Mesendoderm (in vitro differentiated cells): ENCODE results near the gene GNB1L.

Experiments
- DNase-seq: peaks from one replicate; pipeline ENCODE4 v3.0.0; 2013
- H2AK5ac ChIP-seq: 2 replicates; pipeline ENCODE4 v1.6.1; 2013; ENCODE audit warnings: low read length, inconsistent platforms
- H2BK120ac ChIP-seq: 2 replicates; pipeline ENCODE4 v1.6.1; 2013; ENCODE audit warnings: low read depth, mild to moderate bottlenecking, low read length, moderate library complexity, mixed read lengths
- H2BK15ac ChIP-seq: replicated peaks from 2 replicates; pipeline ENCODE4 v1.6.1; 2013; ENCODE audit warnings: low read depth, mild to moderate bottlenecking, moderate library complexity
- H2BK5ac ChIP-seq: 2 replicates; pipeline ENCODE4 v1.6.1; 2013; ENCODE audit warnings: low read length, inconsistent platforms
- H3K18ac ChIP-seq: 2 replicates; pipeline ENCODE4 v1.6.1; 2013; ENCODE audit warnings: mild to moderate bottlenecking, low read length, mixed read lengths
- H3K23ac ChIP-seq: one replicate; pipeline ENCODE4 v1.6.1; 2013; ENCODE audit warnings: low read length
- H3K27ac ChIP-seq: 2 replicates; pipeline ENCODE4 v1.5.1; 2013; ENCODE audit warnings: low read depth, mild to moderate bottlenecking, inconsistent platforms, low read length, moderate library complexity
- H3K27me3 ChIP-seq: 2 replicates; pipeline ENCODE4 v1.6.1; 2013; ENCODE audit warnings: low read length, control low read depth, mild to moderate bottlenecking, inconsistent platforms; ENCODE audit not compliant: insufficient read depth, poor library complexity
- H3K36me3 ChIP-seq: 2 replicates; pipeline ENCODE4 v1.6.1; 2013; ENCODE audit warnings: low read length, inconsistent platforms; ENCODE audit not compliant: control insufficient read depth, insufficient read depth
- H3K4ac ChIP-seq: one replicate; pipeline ENCODE4 v1.6.1; 2013; ENCODE audit warnings: low read depth, mild to moderate bottlenecking, low read length, moderate library complexity
- H3K4me1 ChIP-seq: 2 replicates; pipeline ENCODE4 v1.6.1; 2013; ENCODE audit warnings: low read depth, low read length, inconsistent platforms; ENCODE audit not compliant: control insufficient read depth
- H3K4me2 ChIP-seq: 2 replicates; pipeline ENCODE4 v1.6.1; 2013; ENCODE audit warnings: low read length
- H3K4me3 ChIP-seq: 2 replicates; pipeline ENCODE4 v1.5.1; 2013; ENCODE audit warnings: mild to moderate bottlenecking, low read length
- H3K56ac ChIP-seq: one replicate; pipeline ENCODE4 v1.6.1; 2013; ENCODE audit warnings: low read length
- H3K79me1 ChIP-seq: 2 replicates; pipeline ENCODE4 v1.6.1; 2013; ENCODE audit warnings: low read length, inconsistent platforms
- H3K79me2 ChIP-seq: 2 replicates; pipeline ENCODE4 v1.6.1; 2013; ENCODE audit warnings: mild to moderate bottlenecking, low read length; ENCODE audit not compliant: control insufficient read depth, insufficient read depth
- H3K9ac ChIP-seq: 2 replicates; pipeline ENCODE4 v1.6.1; 2013; ENCODE audit warnings: low read length, inconsistent platforms
- H4K5ac ChIP-seq: one replicate; pipeline ENCODE4 v1.6.1; 2013; ENCODE audit warnings: low read length
- H4K8ac ChIP-seq: one replicate; pipeline ENCODE4 v1.6.1; 2013; ENCODE audit warnings: low read depth, mild to moderate bottlenecking, control low read depth, low read length, moderate library complexity
- WGBS: extraction: QIAGEN DNeasy Blood & Tissue Kit; methylation state at CpG from one replicate; pipeline ENCODE4 v1.1.7; 2013; ENCODE audit warnings: low lambda C conversion rate, missing lambda C conversion rate; ENCODE audit not compliant: insufficient coverage; ENCODE audit errors: extremely low coverage; 5-methylcytosine and 5-hydroxymethylcytosine counted together

GNB1L gene

DNA sequence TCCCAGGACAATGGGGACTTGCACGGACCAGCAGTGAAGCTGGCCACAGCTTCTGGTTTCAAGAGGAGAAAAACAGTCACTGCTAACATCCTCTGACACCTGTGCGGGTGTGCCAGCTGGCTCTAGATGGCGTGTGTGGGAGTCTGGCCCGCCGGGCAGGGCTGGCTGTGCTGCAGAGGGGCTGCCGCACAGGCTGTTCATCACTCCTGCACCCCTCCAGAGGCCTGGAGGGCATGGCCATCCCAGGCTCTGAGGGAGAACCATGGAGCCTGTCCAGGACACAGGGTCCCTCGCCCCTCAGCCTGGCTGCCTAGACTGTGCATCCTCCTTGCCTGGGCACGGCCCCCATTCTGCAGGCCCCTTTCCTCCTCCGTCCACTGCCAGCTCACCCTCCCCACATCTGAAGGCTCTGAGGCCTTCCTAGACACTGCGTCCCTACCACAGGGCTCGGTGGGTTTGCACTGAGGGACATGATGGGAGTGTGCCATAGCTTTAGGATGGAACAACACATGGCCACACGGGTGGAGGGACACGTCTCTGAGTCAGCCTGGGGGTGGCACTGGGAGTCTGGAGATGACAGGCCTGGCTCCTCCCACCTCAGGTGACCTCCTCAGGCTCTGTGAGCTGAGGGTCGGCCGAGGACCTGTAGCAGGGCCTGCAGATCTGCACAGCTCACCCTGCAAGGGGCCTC is 42.1 kb upstream of the GNB1L start:
- Histone ChIP-seq H3K56ac (no peak overlapping the region), H2BK120ac (no peak overlapping the region), H3K4me3 (no peak overlapping the region), H3K79me1 (no peaks in the 10 kb centered on the region), H3K4ac (no peak overlapping the region), H3K4me1 (peaks cover 5% of the 10 kb centered on the region), H3K27ac (no peak overlapping the region), H2BK15ac (no peak overlapping the region), H3K36me3 (no peaks in the 10 kb centered on the region), H3K23ac (no peak overlapping the region), H2AK5ac (no peak overlapping the region), H3K9ac (no peak overlapping the region), H4K8ac (no peak overlapping the region), H2BK5ac (no peak overlapping the region), H3K18ac (no peak overlapping the region), H4K5ac (no peak overlapping the region), H3K79me2 (no peaks in the 10 kb centered on the region), H3K4me2 (no peak overlapping the region), H3K27me3 (no peaks in the 10 kb centered on the region)
- no peak for DNase-seq
- WGBS = no CpG with 5 or more reads among the region's 15 CpGs

DNA sequence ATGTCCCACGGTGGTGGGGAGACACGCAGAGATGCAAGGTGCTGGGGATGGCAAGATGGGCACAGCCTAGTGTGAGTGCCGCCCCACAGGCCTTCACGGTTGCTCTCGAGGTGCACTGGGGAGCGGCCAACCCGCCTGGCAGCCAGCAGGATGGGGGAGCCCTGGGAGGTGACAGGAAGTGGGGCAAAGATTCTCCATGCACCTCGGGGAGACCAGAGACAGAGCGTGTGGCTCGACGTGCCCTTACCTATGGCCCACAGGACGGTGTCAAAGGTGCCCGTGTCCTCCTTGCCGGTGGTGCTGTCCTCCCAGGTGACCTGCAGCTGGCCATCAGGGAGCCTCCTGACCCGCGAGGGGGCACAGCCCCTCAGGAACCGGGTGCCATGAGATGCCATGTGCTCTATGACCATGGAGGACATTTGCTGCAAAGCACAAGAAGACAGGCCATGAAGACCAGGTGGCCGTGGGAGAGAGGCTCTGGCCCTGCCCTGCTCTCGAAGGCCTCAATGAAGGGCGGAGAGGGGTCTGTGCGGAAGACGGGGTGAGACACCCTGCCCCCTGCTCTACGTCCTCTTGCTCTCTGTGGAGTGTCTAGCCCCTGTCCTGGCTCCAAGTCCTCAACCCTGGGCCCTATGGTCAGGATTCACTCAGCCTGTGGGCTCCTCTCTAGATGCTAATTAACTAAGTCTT is 40.6 kb upstream of the GNB1L start:
- H3K79me2 ChIP-seq = no peaks in the 10 kb centered on the region
- H2BK5ac ChIP-seq = no peak overlapping the region
- H3K36me3 ChIP-seq = no peaks in the 10 kb centered on the region
- no CpG with 5 or more reads among the region's 23 CpGs for WGBS
- H3K79me1 ChIP-seq = no peaks in the 10 kb centered on the region
- no peak overlapping the region for H2AK5ac ChIP-seq
- H3K56ac ChIP-seq = no peak overlapping the region
- H4K5ac ChIP-seq = no peak overlapping the region
- DNase-seq = no peak
- no peak overlapping the region for H3K4me3 ChIP-seq
- H3K9ac ChIP-seq = no peak overlapping the region
- no peak overlapping the region for H2BK120ac ChIP-seq
- no peak overlapping the region for H3K4me2 ChIP-seq
- no peak overlapping the region for H3K27ac ChIP-seq
- peaks cover 10% of the 10 kb centered on the region for H3K4me1 ChIP-seq
- no peak overlapping the region for H3K23ac ChIP-seq
- no peak overlapping the region for H3K4ac ChIP-seq
- no peak overlapping the region for H2BK15ac ChIP-seq
- no peak overlapping the region for H3K18ac ChIP-seq
- no peaks in the 10 kb centered on the region for H3K27me3 ChIP-seq
- H4K8ac ChIP-seq = no peak overlapping the region

DNA sequence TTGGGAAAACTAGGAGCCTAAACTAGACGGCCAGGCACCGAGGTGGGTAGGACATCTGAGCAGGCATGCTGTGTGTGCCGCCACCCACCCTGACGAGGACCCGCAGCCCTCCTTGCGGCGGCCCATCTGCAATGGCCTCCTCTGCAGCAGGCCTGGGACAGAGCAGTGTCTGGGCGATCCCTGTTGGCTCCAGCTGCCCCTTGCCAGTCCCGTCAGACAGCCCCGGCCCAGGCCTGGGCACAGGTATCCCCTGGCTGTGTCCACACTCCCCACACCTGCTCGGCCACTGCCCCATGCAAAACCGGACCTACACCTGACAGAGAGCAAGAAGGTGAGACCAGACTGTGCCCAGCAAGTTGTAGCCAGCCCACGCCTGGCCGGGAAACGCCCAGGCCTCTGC is 38.7 kb upstream of the GNB1L start:
- H3K4me1 ChIP-seq = peaks cover 10% of the 10 kb centered on the region
- H3K79me1 ChIP-seq = no peaks in the 10 kb centered on the region
- WGBS = no CpG with 5 or more reads among the region's 15 CpGs
- H4K8ac ChIP-seq = no peak overlapping the region
- H3K4me3 ChIP-seq = no peak overlapping the region
- H3K9ac ChIP-seq = no peak overlapping the region
- H3K36me3 ChIP-seq = no peaks in the 10 kb centered on the region
- no peak for DNase-seq
- H4K5ac ChIP-seq = no peak overlapping the region
- H2BK120ac ChIP-seq = no peak overlapping the region
- no peaks in the 10 kb centered on the region for H3K27me3 ChIP-seq
- peak overlapping the region; percentile 10 for H3K56ac ChIP-seq
- no peaks in the 10 kb centered on the region for H3K79me2 ChIP-seq
- no peak overlapping the region for H3K18ac ChIP-seq
- no peak overlapping the region for H3K4me2 ChIP-seq
- no peak overlapping the region for H3K23ac ChIP-seq
- H2BK15ac ChIP-seq = no peak overlapping the region
- no peak overlapping the region for H2AK5ac ChIP-seq
- no peak overlapping the region for H2BK5ac ChIP-seq
- H3K4ac ChIP-seq = no peak overlapping the region
- H3K27ac ChIP-seq = no peak overlapping the region

DNA sequence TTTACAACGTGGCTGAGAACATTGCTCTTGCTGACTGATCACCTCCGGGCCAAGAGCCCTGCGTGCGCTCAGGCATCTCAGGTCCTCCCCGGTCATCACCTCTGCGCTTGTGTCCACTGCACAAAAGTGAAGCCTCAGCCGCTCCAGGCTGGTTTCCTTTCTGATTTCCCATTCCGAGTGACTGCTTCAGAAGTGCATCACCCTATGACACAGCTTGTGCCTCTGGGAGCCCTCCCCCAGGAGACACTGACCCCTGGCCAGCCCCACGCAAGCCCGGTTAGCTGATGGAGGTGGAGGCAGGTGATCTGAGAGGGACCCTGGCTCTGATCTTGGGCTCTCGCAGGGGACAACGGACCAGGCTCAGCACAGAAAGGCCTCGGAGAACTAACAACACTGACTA is 38.3 kb upstream of the GNB1L start:
- no peaks in the 10 kb centered on the region for H3K27me3 ChIP-seq
- peaks cover 10% of the 10 kb centered on the region for H3K4me1 ChIP-seq
- no peaks in the 10 kb centered on the region for H3K79me2 ChIP-seq
- H3K56ac ChIP-seq = peak overlapping the region; percentile 28
- no peak overlapping the region for H3K4me2 ChIP-seq
- WGBS = no CpG with 5 or more reads among the region's 13 CpGs
- no peak overlapping the region for H4K5ac ChIP-seq
- H2AK5ac ChIP-seq = peak overlapping the region; percentile 18
- H2BK15ac ChIP-seq = no peak overlapping the region
- no peak overlapping the region for H2BK120ac ChIP-seq
- H3K36me3 ChIP-seq = no peaks in the 10 kb centered on the region
- no peak overlapping the region for H3K27ac ChIP-seq
- H3K4ac ChIP-seq = peak overlapping the region; percentile 21
- no peak for DNase-seq
- H3K9ac ChIP-seq = no peak overlapping the region
- no peak overlapping the region for H4K8ac ChIP-seq
- no peaks in the 10 kb centered on the region for H3K79me1 ChIP-seq
- H3K18ac ChIP-seq = no peak overlapping the region
- H3K23ac ChIP-seq = no peak overlapping the region
- no peak overlapping the region for H2BK5ac ChIP-seq
- H3K4me3 ChIP-seq = no peak overlapping the region

DNA sequence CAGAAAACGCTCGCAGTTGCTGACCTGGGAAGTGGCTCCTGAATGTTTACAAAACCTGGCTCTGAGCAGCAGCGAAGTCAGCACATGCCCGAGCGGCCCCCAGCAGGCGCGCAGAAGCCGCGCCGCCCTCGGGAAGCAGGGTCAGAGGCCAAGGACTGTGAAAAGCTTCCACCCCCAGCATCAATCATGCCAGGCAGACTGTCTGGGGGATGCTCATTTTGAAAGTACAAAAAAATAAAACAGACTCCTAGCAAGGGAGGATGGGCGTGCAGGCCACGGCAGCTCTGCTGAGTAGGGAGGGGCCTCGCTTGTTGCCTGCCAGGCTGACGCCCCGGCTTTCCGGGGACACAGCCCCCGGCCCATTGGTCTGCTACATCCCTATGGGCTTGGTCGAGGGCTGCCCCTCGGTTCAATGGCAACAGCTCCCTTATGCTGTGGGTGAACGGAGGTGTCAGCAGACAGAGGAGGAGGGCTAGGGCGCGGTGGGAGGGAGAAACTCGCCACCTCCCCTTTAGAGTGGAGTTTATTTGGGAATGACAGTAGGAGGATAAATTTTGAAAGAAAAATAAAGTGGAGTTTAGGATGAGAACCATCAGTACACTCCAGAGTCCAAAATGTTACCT is 37.7 kb upstream of the GNB1L start:
- no peak for DNase-seq
- WGBS = no CpG with 5 or more reads among the region's 24 CpGs
- H2BK15ac ChIP-seq = no peak overlapping the region
- no peak overlapping the region for H4K8ac ChIP-seq
- H3K4ac ChIP-seq = peak overlapping the region; percentile 57
- no peak overlapping the region for H2BK5ac ChIP-seq
- H3K36me3 ChIP-seq = no peaks in the 10 kb centered on the region
- H3K4me2 ChIP-seq = no peak overlapping the region
- no peak overlapping the region for H3K27ac ChIP-seq
- no peak overlapping the region for H3K23ac ChIP-seq
- no peak overlapping the region for H4K5ac ChIP-seq
- H3K9ac ChIP-seq = no peak overlapping the region
- H3K18ac ChIP-seq = peak overlapping the region; percentile 13
- no peaks in the 10 kb centered on the region for H3K79me1 ChIP-seq
- peaks cover 10% of the 10 kb centered on the region for H3K4me1 ChIP-seq
- H2AK5ac ChIP-seq = no peak overlapping the region
- H3K56ac ChIP-seq = peak overlapping the region; percentile 49
- peak overlapping the region; percentile 6 for H2BK120ac ChIP-seq
- H3K79me2 ChIP-seq = no peaks in the 10 kb centered on the region
- no peak overlapping the region for H3K4me3 ChIP-seq
- H3K27me3 ChIP-seq = no peaks in the 10 kb centered on the region
